Adrenal gland (tissue), 12 donors: Measurements from ENCODE around the gene MCAM. TPM values are rescaled to one million over a fixed set of nuclear protein-coding genes. Genes with fewer than 3 reads are reported as not detected.

Experiments
- DNase-seq, 7 donors: peaks; one replicate each; pipeline ENCODE4 v3.0.0-alpha.2; 2019 to 2020
- H3K27ac ChIP-seq, 5 donors: fragments of 200-600 bp; sonication (generic) in 4 of 5; 1 replicate in 3 of 5; 2 replicates in 2 of 5; pipeline versions ENCODE4 v1.5.1 to v1.8.0; 2016 to 2020; ENCODE audit warnings: mild to moderate bottlenecking in 1 of 5
- H3K27me3 ChIP-seq: fragments of 200-600 bp; 2 replicates; pipeline ENCODE4 v1.8.0; 2021
- H3K36me3 ChIP-seq, 2 donors: fragments of 200-600 bp; replicated peaks in 1 of 2; 1 replicate in 1 of 2; 2 replicates in 1 of 2; pipeline versions ENCODE4 v1.5.1 to v1.8.0; 2018 to 2022
- H3K4me1 ChIP-seq, 2 donors: fragments of 200-600 bp; replicated peaks in 1 of 2; 1 replicate in 1 of 2; 2 replicates in 1 of 2; pipeline versions ENCODE4 v1.5.1 to v1.8.0; 2018 to 2021
- H3K4me3 ChIP-seq, 4 donors: fragments of 200-600 bp; sonication (generic) in 3 of 4; one replicate each; pipeline ENCODE4 v1.5.1; 2016 to 2018
- H3K9me3 ChIP-seq, 3 donors: fragments of 200-600 bp; sonication (generic) in 1 of 3; replicated peaks in 1 of 3; 1 replicate in 2 of 3; 2 replicates in 1 of 3; pipeline versions ENCODE4 v1.5.1 to v1.8.0; 2016 to 2021
- POLR2A ChIP-seq, 2 donors: fragments of 450-650 bp; IDR thresholded peaks; one replicate each; pipeline ENCODE4 v1.6.1; 2017; ENCODE audit warnings: antibody characterized with exemption in 2 of 2, mild to moderate bottlenecking in 2 of 2, moderate library complexity in 1 of 2
- WGBS, 4 donors: extraction: QIAGEN DNeasy Blood & Tissue Kit in 2 of 4; methylation state at CpG; one replicate each; pipeline versions ENCODE4 v1.1.5 to v1.1.7; 2013 to 2017; 5-methylcytosine and 5-hydroxymethylcytosine counted together
- intact Hi-C, 2 donors: fragments of 100-400 bp; cut with DNase I; formaldehyde crosslinking; loops; one replicate each; pipeline versions ENCODE4 v1.14.1 to v1.15.0; 2022 to 2023
- polyA plus RNA-seq, 3 donors: library from polyadenylated mRNA; stranded (reverse); fragments of 200-250 nt in 2 of 3; fragments of 350-450 nt in 1 of 3; fragmentation: Illumina TruSeq in 1 of 3; extraction: RNeasy Lipid Tissue Mini Kit (QIAGEN cat#74804) in 1 of 3; gene quantifications; one replicate each; pipeline ENCODE4 v1.2.3, GENCODE V29; 2013 to 2014
- total RNA-seq, 9 donors: library from RNA; depleted of rRNA in 4 of 9; stranded (reverse); fragments of >200 nt in 4 of 9; fragments of 120-200 nt in 1 of 9; fragmentation: NEBNext Ultra II Directional in 1 of 9; extraction: Animal tissue kit (Norgen Biotek cat#: 25700) in 1 of 9; gene quantifications; one replicate each; pipeline versions ENCODE4 v1.1.0 to v1.2.4, GENCODE V29; 2013 to 2023
- TF ChIP-seq, protein P1 (sequence below), 6 experiments: fragments of 450-650 bp in 4 of 6; fragments of 200-600 bp in 2 of 6; sonication (generic) in 1 of 6; IDR thresholded peaks; 1 replicate in 5 of 6; 2 replicates in 1 of 6; pipeline versions ENCODE4 v1.5.1 to v1.8.0; 2016 to 2021; ENCODE audit warnings: antibody characterized with exemption in 6 of 6, mild to moderate bottlenecking in 2 of 6, moderate library complexity in 1 of 6
- donor health status: healthy with polysubstance abuse.
- donor health status: Bipolar disorder and iron deficiency.
- donor health status: DM: yes; HTN: yes; CAD: no.
- donor health status: DM: no; HTN: no; CAD: no.
- donor health status: DM: no; HTN: no; CAD: no.
- donor health status: DM: yes; HTN: yes; CAD: no.

Gene MCAM
- total and polyA plus RNA-seq, 12 donors = 12.1 to 143 (median 32.1) TPM

DNA sequence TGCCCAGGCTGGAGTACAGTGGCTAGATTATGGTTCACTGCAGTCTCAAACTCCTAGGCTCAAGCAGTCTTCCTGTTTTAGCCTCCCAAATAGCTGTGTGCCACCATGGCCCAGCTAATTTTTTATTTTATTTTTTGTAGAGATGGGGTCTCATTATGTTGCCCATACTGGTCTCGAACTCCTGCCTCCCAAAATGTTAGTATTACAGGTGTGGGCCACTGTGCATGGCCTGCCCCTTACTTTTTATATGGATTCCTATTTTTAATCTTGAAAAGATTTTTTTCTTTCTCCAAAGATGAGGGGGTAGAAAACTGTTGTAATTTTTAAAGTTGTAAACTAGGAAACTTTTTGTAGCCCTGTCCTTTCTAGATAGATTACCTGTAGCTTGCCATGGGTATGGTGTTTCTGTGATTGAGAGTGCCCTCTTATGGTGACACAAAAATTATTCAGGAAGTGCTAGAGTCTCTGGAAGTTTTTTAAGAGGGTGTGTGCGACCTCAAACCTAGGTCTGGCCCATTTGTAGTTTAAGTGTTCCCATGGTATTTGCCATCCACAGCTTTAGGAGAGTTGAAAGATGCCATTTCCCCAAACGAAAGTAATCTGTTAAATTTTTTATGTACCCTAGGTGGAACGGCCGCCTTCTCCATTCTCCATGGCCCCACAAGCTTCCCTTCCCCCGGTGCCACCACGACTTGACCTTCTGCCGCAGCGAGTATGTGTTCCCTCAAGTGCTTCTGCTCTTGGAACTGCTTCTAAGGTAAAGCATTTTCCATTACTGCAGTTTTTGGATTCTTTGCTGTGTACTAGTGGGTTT lies 32.4 kb downstream of the MCAM start:
- no peak for TF ChIP-seq POLR2A (IDR thresholded peaks at IDR 0.05)
- TF ChIP-seq, protein P1, sequence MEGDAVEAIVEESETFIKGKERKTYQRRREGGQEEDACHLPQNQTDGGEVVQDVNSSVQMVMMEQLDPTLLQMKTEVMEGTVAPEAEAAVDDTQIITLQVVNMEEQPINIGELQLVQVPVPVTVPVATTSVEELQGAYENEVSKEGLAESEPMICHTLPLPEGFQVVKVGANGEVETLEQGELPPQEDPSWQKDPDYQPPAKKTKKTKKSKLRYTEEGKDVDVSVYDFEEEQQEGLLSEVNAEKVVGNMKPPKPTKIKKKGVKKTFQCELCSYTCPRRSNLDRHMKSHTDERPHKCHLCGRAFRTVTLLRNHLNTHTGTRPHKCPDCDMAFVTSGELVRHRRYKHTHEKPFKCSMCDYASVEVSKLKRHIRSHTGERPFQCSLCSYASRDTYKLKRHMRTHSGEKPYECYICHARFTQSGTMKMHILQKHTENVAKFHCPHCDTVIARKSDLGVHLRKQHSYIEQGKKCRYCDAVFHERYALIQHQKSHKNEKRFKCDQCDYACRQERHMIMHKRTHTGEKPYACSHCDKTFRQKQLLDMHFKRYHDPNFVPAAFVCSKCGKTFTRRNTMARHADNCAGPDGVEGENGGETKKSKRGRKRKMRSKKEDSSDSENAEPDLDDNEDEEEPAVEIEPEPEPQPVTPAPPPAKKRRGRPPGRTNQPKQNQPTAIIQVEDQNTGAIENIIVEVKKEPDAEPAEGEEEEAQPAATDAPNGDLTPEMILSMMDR (IDR thresholded peaks at IDR 0.05) = peak; percentile 21 to 51 (median 37)
- H3K4me3 ChIP-seq = no peak overlapping the region
- 59 to 72% (median 70%) methylated on average over 9 of the region's 9 CpGs for WGBS, 4 donors
- H3K27me3 ChIP-seq = no peaks in the 10 kb centered on the region
- H3K36me3 ChIP-seq = peaks cover 0 to 20% of the 10 kb centered on the region in 2 donors
- H3K4me1 ChIP-seq = no peaks in the 10 kb centered on the region
- intact Hi-C loops = no loop called here
- DNase-seq = peak in 1 of 7 donors; percentile 17
- H3K9me3 ChIP-seq = no peaks in the 10 kb centered on the region
- no peak overlapping the region for H3K27ac ChIP-seq

DNA sequence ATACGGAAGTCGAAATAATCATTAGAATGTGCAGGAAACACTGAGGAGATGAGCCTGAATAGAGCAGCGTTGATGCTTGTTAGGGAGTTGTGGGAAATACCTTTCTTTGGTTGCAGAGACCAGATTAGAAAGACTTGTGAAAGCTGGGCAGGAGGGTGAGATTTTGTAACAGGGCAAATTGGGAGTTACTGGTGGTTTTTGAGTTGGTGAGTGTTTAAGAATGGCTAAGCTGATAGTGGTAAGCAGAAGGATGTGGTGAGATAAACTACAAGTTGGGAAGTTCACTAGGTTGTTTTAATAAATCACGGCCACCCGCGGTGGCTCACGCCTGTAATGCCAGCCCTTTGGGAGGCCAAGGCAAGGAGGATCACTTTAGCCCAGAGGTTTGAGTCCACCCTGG lies 34.4 kb downstream of the MCAM start:
- no peak for DNase-seq
- WGBS, 4 donors = 88 to 93% (median 90%) methylated on average over 7 of the region's 7 CpGs
- intact Hi-C loops = no loop called here
- Histone ChIP-seq H3K36me3 (peaks cover 0 to 29% of the 10 kb centered on the region in 2 donors), H3K27ac (no peak overlapping the region), H3K27me3 (no peaks in the 10 kb centered on the region), H3K4me3 (no peak overlapping the region), H3K9me3 (no peaks in the 10 kb centered on the region), H3K4me1 (no peaks in the 10 kb centered on the region)
- TF ChIP-seq, protein P1 (IDR thresholded peaks at IDR 0.05) = no peak
- no peak for TF ChIP-seq POLR2A (IDR thresholded peaks at IDR 0.05)

DNA sequence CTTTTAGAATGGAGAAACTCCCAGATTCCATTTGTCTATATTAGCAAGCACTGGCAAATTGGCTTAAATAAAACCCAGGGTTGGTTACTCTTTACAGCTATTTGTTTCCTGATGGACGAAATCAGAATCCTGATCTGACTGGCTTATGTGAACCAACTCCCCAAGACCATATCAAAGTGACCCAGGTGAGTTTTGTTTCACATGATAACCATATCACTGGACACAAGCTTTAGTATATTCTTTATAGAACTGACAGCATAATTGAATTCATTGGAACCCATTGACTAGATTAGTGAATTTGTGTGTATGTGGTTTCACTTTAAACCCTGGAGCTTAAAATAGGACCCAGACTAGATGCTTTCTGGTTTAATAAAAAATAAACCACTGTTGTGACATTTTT lies 39.3 kb downstream of the MCAM start:
- Histone ChIP-seq H3K27me3 (no peaks in the 10 kb centered on the region), H3K4me1 (no peaks in the 10 kb centered on the region), H3K27ac (no peak overlapping the region), H3K36me3 (peaks cover 0 to 18% of the 10 kb centered on the region in 2 donors), H3K4me3 (no peak overlapping the region), H3K9me3 (no peaks in the 10 kb centered on the region)
- no peak for DNase-seq
- TF ChIP-seq, protein P1 (IDR thresholded peaks at IDR 0.05) = no peak
- no peak for TF ChIP-seq POLR2A (IDR thresholded peaks at IDR 0.05)
- intact Hi-C loops = loop anchor here in 1 of 2 donors (10.0 kb wide), 1 partner anchor 57 kb away; the partner anchor contains the start of gene RNF26
- WGBS, 4 donors = 88 to 100% (median 94%) methylated on average over 1 of the region's 1 CpG

DNA sequence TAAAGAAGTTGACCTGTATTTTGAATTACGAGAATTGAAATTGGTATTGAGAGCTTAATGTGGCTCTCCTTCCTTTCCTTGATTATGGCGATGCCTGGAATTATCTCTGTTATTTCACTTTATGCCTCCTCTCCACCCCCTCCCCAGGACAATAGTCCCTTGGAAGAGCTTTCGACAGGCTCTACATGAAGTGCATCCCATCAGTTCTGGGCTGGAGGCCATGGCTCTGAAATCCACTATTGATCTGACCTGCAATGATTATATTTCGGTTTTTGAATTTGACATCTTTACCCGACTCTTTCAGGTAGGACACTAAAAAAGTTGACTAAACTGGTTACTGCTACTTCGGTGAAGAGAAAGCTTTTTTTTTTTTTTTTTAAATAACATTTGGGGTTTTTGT lies 43.2 kb downstream of the MCAM start:
- no peak overlapping the region for H3K27ac ChIP-seq
- no peaks in the 10 kb centered on the region for H3K27me3 ChIP-seq
- WGBS, 4 donors = 94 to 97% (median 96%) methylated on average over 6 of the region's 6 CpGs
- H3K4me3 ChIP-seq = no peak overlapping the region
- TF ChIP-seq POLR2A (IDR thresholded peaks at IDR 0.05) = no peak
- TF ChIP-seq, protein P1 (IDR thresholded peaks at IDR 0.05) = no peak
- no peaks in the 10 kb centered on the region for H3K9me3 ChIP-seq
- H3K36me3 ChIP-seq = peaks cover 0 to 19% of the 10 kb centered on the region in 2 donors
- intact Hi-C loops = loop anchor here in 1 of 2 donors (10.0 kb wide), 1 partner anchor 61 kb away; the partner anchor contains the start of gene RNF26
- no peak for DNase-seq
- H3K4me1 ChIP-seq = no peaks in the 10 kb centered on the region
